Breast epithelium (tissue), 3 donors: ENCODE measurements around the gene AXL.

Experiments
- POLR2AphosphoS5 ChIP-seq, 3 donors: sonication (generic); formaldehyde crosslinking; IDR thresholded peaks; one replicate each; pipeline ENCODE4 v1.6.1; 2017; ENCODE audit warnings: antibody characterized with exemption in 3 of 3
- TF ChIP-seq, protein P1 (sequence below), 3 donors: fragments of 450-650 bp; IDR thresholded peaks; one replicate each; pipeline ENCODE4 v1.5.1; 2016 to 2017; ENCODE audit warnings: antibody characterized with exemption in 3 of 3, mild to moderate bottlenecking in 3 of 3, moderate library complexity in 3 of 3

DNA sequence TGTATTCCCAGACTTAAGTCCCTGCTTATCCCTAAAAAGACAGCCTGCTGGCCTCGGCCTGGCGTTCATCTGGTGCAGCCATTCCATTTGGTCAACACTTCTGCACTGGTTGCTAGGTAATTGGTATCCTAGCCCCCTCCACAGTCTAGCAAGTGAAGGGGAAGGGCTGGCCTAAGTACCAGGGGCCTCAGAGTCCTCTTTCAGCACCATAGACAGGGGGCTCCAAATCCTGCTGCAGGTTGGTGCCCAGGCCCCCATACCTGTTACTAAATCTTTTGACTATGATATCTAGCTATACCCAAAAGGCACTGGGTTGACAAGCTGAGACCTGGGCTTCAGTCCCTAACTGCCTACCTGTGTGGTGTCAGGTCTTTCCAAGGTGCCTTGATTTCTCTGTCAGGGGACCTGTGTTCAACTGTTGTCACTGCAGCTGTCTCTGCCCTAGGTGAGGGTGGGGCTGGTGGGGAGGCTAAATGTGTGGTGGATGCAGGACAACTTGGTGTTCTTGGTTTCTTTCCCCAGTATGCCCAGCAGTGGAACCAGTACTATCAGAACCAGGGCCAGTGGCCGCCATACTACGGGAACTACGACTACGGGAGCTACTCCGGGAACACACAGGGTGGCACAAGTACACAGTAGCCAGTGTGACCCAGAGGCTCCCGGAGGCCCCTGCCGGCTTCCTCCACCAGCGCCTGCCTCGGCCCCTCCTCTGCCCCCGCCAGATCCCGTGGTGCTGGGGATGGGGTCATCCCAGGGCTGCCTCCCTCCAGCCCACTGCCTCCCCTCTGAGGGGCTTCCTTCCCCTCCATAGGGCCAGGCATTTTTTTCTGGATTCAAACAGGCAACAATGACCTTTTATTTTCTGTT is 87.1 kb downstream of the AXL start:
- TF ChIP-seq POLR2AphosphoS5 (IDR thresholded peaks at IDR 0.05), result no peak
- TF ChIP-seq, protein P1, sequence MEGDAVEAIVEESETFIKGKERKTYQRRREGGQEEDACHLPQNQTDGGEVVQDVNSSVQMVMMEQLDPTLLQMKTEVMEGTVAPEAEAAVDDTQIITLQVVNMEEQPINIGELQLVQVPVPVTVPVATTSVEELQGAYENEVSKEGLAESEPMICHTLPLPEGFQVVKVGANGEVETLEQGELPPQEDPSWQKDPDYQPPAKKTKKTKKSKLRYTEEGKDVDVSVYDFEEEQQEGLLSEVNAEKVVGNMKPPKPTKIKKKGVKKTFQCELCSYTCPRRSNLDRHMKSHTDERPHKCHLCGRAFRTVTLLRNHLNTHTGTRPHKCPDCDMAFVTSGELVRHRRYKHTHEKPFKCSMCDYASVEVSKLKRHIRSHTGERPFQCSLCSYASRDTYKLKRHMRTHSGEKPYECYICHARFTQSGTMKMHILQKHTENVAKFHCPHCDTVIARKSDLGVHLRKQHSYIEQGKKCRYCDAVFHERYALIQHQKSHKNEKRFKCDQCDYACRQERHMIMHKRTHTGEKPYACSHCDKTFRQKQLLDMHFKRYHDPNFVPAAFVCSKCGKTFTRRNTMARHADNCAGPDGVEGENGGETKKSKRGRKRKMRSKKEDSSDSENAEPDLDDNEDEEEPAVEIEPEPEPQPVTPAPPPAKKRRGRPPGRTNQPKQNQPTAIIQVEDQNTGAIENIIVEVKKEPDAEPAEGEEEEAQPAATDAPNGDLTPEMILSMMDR (IDR thresholded peaks at IDR 0.05), result no peak
